ENCODE measurements around the gene CIART.
"Not testable (repeated sequence)": the region's sequence is repeated elsewhere in the genome, so short reads cannot be mapped to it uniquely, and the experiment has no call there.

The CIART gene

GRCh38 chr1:150262388-150263320 is 19.7 kb upstream of the CIART start:
- DNase-seq (ENCODE audit: low read depth): no peak

GRCh38 chr1:150263549-150263948 is 18.8 kb upstream of the CIART start:
- no peak for DNase-seq (ENCODE audit: low read depth)

GRCh38 chr1:150267896-150268295 is 14.5 kb upstream of the CIART start:
- no peak for DNase-seq (ENCODE audit: low read depth)

GRCh38 chr1:150268340-150268704 is 14.0 kb upstream of the CIART start:
- no peak for DNase-seq (ENCODE audit: low read depth)

GRCh38 chr1:150268705-150269403 is 13.5 kb upstream of the CIART start, which contains the start of gene APH1A:
Gene APH1A, minus strand, starts transcription at chr1:150269016. Its CDS starts 206 bp downstream, at chr1:150268810.
- DNase-seq (ENCODE audit: low read depth): peak; percentile 84

- no peak for DNase-seq (ENCODE audit: low read depth)
Observed at GRCh38 chr1:150269451-150269850, 12.9 kb upstream of the CIART start.

- DNase-seq (ENCODE audit: low read depth): no peak
Observed at GRCh38 chr1:150271291-150271959, 10.9 kb upstream of the CIART start.

- DNase-seq (ENCODE audit: low read depth): no peak
Observed at GRCh38 chr1:150273311-150273710, 9.0 kb upstream of the CIART start.

GRCh38 chr1:150280138-150280707 is 2.1 kb upstream of the CIART start:
- no peak for DNase-seq (ENCODE audit: low read depth)

GRCh38 chr1:150281221-150281757 is 1.1 kb upstream of the CIART start:
- DNase-seq (ENCODE audit: low read depth): peak; percentile 28

GRCh38 chr1:150282558-150282958 is 204 bp downstream of the CIART start:
- DNase-seq (ENCODE audit: low read depth): no peak

- no peak for DNase-seq (ENCODE audit: low read depth)
Observed at GRCh38 chr1:150283260-150283659, 906 bp downstream of the CIART start.

GRCh38 chr1:150288382-150288781 is 6.0 kb downstream of the CIART start:
- no peak for DNase-seq (ENCODE audit: low read depth)

- DNase-seq (ENCODE audit: low read depth): no peak
Observed at GRCh38 chr1:150288822-150289221, 6.5 kb downstream of the CIART start.

GRCh38 chr1:150293433-150294253 is 11.3 kb downstream of the CIART start, which contains the start of gene MRPS21:
Gene MRPS21, plus strand, starts transcription at chr1:150293861. Its CDS starts 506 bp downstream, at chr1:150294367.
- peak; percentile 70 for DNase-seq (ENCODE audit: low read depth)

GRCh38 chr1:150295476-150295875 is 13.1 kb downstream of the CIART start:
- DNase-seq (ENCODE audit: low read depth): no peak

- DNase-seq (ENCODE audit: low read depth): no peak
Observed at GRCh38 chr1:150299716-150300115, 17.4 kb downstream of the CIART start.

GRCh38 chr1:150302338-150302737 is 20.0 kb downstream of the CIART start:
- no peak for DNase-seq (ENCODE audit: low read depth)

- no peak for DNase-seq (ENCODE audit: low read depth)
Observed at GRCh38 chr1:150302902-150303301, 20.5 kb downstream of the CIART start.

- not testable (repeated sequence) for DNase-seq (ENCODE audit: low read depth)
Observed at GRCh38 chr1:150308585-150308984, 26.2 kb downstream of the CIART start.
